A673 (cell line): ENCODE data around the gene MMP24. TPM values are rescaled to one million over a fixed set of nuclear protein-coding genes. Genes with fewer than 3 reads are reported as not detected.

ENCODE experiments used
- BruUV-seq: library from RNA; stranded (reverse); fragments of 400-500 nt; replicated peaks from 2 replicates; lab custom pipeline; 2021; lab: Mats Ljungman, UMichigan
- CTCF ChIA-PET: fragments of 300-600 bp; sonication (Branson Sonifier 250); formaldehyde crosslinking; loops from one replicate; lab custom pipeline; 2022; ENCODE audit warnings: antibody characterized with exemption; lab: Charles Lee
- POLR2A ChIA-PET: fragments of 300-600 bp; sonication (Branson Sonifier 250); formaldehyde crosslinking; loops from one replicate; lab custom pipeline; 2022; ENCODE audit warnings: antibody characterized with exemption; ENCODE audit not compliant: low non-redundant PET; lab: Charles Lee
- DNase-seq: peaks from one replicate; pipeline ENCODE4 v3.0.0-alpha.2; 2015; ENCODE audit warnings: low spot score
- H3K27ac ChIP-seq: fragments of 200-600 bp; sonication (generic); 2 replicates; pipeline ENCODE4 v1.5.1; 2016; ENCODE audit warnings: mixed run types, low read depth, mild to moderate bottlenecking, mixed read lengths, antibody characterized with exemption, low read length; ENCODE audit not compliant: poor library complexity, severe bottlenecking
- H3K27me3 ChIP-seq: fragments of 200-600 bp; sonication (generic); replicated peaks from 2 replicates; pipeline ENCODE4 v1.6.1; 2017; ENCODE audit warnings: mixed run types, low read depth, mild to moderate bottlenecking, mixed read lengths, antibody characterized with exemption, low read length; ENCODE audit not compliant: insufficient read depth, poor library complexity
- H3K36me3 ChIP-seq: fragments of 200-600 bp; sonication (generic); 2 replicates; pipeline ENCODE4 v1.6.1; 2016; ENCODE audit warnings: mixed run types, mild to moderate bottlenecking, mixed read lengths, antibody characterized with exemption, low read length; ENCODE audit not compliant: insufficient read depth, poor library complexity, severe bottlenecking
- H3K4me1 ChIP-seq: fragments of 200-600 bp; sonication (generic); 2 replicates; pipeline ENCODE4 v1.6.1; 2017; ENCODE audit warnings: mixed run types, mild to moderate bottlenecking, mixed read lengths, antibody characterized with exemption, low read length; ENCODE audit not compliant: insufficient read depth, poor library complexity, severe bottlenecking
- H3K4me3 ChIP-seq: fragments of 200-600 bp; sonication (generic); 2 replicates; pipeline ENCODE4 v1.5.1; 2016; ENCODE audit warnings: low read depth, mixed run types, mild to moderate bottlenecking, mixed read lengths, low read length; ENCODE audit not compliant: poor library complexity, severe bottlenecking
- H3K9me3 ChIP-seq: fragments of 200-600 bp; sonication (generic); 2 replicates; pipeline ENCODE4 v1.6.1; 2016; ENCODE audit warnings: mixed run types, low read depth, mild to moderate bottlenecking, mixed read lengths, antibody characterized with exemption, low read length; ENCODE audit not compliant: poor library complexity, severe bottlenecking
- EZH2 ChIP-seq: fragments of 200-600 bp; sonication (generic); IDR thresholded peaks from 2 replicates; pipeline ENCODE4 v1.6.1; 2017; ENCODE audit warnings: borderline replicate concordance, low read depth, mild to moderate bottlenecking, mixed read lengths, antibody characterized with exemption, low read length; ENCODE audit not compliant: poor library complexity, severe bottlenecking
- intact Hi-C: fragments of 100-400 bp; cut with micrococcal nuclease; formaldehyde crosslinking; loops from one replicate; pipeline ENCODE4 v1.10.0; 2022; ENCODE audit not compliant: unreplicated experiment
- total RNA-seq: library from RNA; stranded (reverse); gene quantifications from 2 replicates; pipeline ENCODE4 v1.2.3, GENCODE V29; 2021
- TF ChIP-seq, protein P1 (sequence below): fragments of 300-800, 200-600 bp; sonication (generic); conservative IDR thresholded peaks from 2 replicates; pipeline ENCODE4 v1.5.1; 2017; ENCODE audit warnings: low read depth, mild to moderate bottlenecking, antibody characterized with exemption, low read length, moderate library complexity, mixed read lengths

The MMP24 gene
- total RNA-seq, 1 experiment from 2014 or later = 0.11 TPM

DNA sequence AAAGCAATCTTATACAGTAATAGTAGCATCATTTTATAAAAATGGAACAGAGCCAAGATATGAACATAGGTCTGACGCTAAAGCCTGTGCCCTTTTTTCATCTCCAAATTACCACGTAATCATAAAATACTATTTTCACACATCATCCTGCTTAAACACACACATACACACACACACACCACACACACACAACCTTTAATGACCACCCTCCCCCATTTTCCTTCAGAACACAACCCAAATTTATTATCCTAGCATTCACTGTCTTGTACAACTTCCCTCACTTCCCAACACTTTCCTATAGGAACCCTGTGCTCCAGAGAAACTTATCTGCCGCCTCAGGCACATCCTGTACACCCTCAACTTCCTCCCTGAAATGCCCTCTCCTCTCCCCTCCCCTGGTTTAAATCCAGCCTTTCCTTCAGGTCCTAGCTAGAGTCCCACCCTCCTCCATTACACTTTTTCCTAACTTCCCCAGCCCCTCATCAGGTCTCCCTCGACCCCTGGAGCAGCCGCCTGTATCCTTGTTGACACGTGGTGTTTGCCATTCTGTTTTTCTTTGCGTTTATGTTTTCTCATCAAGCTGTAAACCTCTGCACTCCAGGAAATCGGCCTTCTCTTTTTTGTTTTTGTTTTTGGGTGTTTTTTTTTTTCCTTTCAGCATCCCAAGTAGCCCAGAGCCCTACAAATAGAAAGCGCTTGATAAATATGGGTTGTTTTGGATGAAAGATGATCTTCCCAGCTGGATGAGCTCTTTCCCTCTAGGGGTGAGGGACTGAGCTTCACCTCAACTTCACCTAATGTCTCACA, 968 bp upstream of the MMP24 start:
- Histone ChIP-seq H3K36me3 (no peaks in the 10 kb centered on the region), H3K27me3 (peaks cover 56% of the 10 kb centered on the region), H3K27ac (no peak overlapping the region), H3K4me1 (no peaks in the 10 kb centered on the region), H3K4me3 (no peak overlapping the region), H3K9me3 (no peaks in the 10 kb centered on the region)
- TF ChIP-seq EZH2 = no peak
- TF ChIP-seq, protein P1, sequence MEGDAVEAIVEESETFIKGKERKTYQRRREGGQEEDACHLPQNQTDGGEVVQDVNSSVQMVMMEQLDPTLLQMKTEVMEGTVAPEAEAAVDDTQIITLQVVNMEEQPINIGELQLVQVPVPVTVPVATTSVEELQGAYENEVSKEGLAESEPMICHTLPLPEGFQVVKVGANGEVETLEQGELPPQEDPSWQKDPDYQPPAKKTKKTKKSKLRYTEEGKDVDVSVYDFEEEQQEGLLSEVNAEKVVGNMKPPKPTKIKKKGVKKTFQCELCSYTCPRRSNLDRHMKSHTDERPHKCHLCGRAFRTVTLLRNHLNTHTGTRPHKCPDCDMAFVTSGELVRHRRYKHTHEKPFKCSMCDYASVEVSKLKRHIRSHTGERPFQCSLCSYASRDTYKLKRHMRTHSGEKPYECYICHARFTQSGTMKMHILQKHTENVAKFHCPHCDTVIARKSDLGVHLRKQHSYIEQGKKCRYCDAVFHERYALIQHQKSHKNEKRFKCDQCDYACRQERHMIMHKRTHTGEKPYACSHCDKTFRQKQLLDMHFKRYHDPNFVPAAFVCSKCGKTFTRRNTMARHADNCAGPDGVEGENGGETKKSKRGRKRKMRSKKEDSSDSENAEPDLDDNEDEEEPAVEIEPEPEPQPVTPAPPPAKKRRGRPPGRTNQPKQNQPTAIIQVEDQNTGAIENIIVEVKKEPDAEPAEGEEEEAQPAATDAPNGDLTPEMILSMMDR = no peak
- DNase-seq = no peak
- no TSS peak for BruUV-seq
- ChIA-PET POLR2A (interaction anchor here (0.6 kb wide), 1 partner anchor 570 kb away, joined by 3 read pairs; no protein-coding TSS in a partner anchor), CTCF (interaction anchor here (0.5 to 0.7 kb wide), 2 partner anchors 43 to 129 kb away, joined by 3 read pairs; no protein-coding TSS in a partner anchor)
- intact Hi-C loops = no loop called here

DNA sequence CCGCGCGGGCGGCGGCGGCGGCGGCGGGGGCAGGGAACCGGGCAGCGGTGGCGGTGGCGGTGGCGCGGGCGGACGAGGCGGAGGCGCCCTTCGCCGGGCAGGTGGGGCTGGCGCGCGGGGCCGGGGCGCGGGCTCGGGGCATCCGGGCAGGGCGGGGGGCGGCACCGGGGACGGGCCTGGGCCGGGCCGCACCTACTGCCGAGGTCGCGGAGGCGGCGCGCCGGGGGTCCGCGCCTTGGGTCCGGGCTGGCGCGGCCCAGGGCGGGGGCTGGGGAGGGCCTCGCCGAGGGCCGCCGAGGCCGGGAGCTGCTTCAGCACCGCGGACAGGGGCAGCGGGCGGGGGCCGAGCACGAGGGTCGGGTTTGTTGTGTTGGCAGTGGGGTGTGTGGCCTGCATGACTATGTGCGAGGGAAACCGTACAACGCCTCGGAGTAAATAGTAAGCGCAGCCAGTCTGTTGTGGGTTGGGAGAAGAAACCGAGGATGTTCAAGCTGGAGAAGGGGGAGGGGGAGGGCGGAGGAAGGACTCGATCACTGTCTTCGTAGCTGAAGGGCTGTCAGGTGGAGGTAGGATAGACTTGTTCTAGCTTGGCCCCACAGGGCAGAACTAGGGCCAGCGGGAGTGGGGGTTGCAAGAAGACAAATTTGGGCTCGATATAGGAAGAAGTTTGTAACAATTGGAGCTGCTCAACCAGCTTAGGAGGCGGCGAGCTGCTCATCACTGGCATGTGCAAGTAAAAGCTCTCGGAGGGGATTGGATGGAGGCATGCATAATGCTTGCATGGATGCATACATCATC, 593 bp downstream of the MMP24 start:
- peak; percentile 62 for DNase-seq
- CTCF ChIA-PET = interaction anchor here (0.6 to 1.3 kb wide), 4 partner anchors 19 to 435 kb away, joined by 3 to 5 read pairs (median 4); no protein-coding TSS in a partner anchor

GRCh38 chr20:35232575-35232974, 6.1 kb downstream of the MMP24 start:
- H3K4me3 ChIP-seq = no peak overlapping the region
- TF ChIP-seq, protein P1 = no peak
- no peak for TF ChIP-seq EZH2
- DNase-seq = no peak
- BruUV-seq = no TSS peak
- ChIA-PET CTCF (no interaction called here), POLR2A (no interaction called here)
- H3K36me3 ChIP-seq = no peaks in the 10 kb centered on the region
- intact Hi-C loops = no loop called here
- no peaks in the 10 kb centered on the region for H3K4me1 ChIP-seq
- no peak overlapping the region for H3K27ac ChIP-seq
- no peaks in the 10 kb centered on the region for H3K9me3 ChIP-seq
- H3K27me3 ChIP-seq = peaks cover 41% of the 10 kb centered on the region

More for the DNA sequence above, 593 bp downstream of the MMP24 start:
- no TSS peak for BruUV-seq
- H3K4me1 ChIP-seq = no peaks in the 10 kb centered on the region
- peaks cover 67% of the 10 kb centered on the region for H3K27me3 ChIP-seq
- H3K36me3 ChIP-seq = no peaks in the 10 kb centered on the region
- H3K4me3 ChIP-seq = peak overlapping the region; percentile 12
- no peak overlapping the region for H3K27ac ChIP-seq
- H3K9me3 ChIP-seq = no peaks in the 10 kb centered on the region
- POLR2A ChIA-PET = interaction anchor here (0.6 kb wide), 1 partner anchor 577 kb away, joined by 6 read pairs; no protein-coding TSS in a partner anchor
- intact Hi-C loops = no loop called here
- TF ChIP-seq, protein P1 = no peak
- TF ChIP-seq EZH2 = no peak
